ENCODE measurements around the gene MARCKS.

Gene MARCKS, protein sequence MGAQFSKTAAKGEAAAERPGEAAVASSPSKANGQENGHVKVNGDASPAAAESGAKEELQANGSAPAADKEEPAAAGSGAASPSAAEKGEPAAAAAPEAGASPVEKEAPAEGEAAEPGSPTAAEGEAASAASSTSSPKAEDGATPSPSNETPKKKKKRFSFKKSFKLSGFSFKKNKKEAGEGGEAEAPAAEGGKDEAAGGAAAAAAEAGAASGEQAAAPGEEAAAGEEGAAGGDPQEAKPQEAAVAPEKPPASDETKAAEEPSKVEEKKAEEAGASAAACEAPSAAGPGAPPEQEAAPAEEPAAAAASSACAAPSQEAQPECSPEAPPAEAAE

DNA sequence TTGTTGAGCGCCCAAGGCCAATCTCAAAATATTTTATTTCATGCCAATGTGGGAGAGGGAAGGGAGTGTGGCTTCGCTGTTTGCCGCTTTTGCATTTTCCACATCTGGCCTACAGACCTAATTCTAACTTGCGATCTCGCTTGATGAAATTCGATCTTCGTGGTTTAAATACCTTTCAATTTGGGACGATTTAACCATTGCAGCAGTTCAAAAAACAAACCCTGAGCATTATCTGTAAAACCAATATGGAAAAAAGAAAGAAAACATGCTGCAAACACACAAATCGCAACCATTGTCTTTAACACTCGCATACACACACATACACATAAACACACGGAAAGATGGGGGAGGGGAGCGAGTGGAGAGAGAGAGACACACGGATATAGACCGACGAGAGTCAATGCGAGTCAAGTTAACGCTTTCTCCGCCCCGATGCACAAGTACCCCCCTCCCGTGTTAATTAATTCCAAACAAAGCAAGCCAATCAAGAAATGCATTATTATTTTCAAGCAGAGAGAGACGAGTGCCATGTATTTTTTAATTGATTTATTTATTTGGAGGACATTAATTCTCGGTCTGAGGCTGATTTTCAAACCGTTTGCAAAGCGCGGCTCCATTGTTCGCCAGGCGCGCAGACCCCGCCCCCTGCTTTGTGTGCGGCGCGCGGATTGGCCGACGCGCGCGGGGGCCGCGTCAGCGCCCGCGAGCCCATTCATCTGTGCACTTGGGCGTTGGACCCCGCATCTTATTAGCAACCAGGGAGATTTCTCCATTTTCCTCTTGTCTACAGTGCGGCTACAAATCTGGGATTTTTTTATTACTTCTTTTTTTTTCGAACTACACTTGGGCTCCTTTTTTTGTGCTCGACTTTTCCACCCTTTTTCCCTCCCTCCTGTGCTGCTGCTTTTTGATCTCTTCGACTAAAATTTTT, at the start of gene MARCKS:
Gene MARCKS (plus strand): TSS at position 721 of the 931 bp plus-strand sequence. CDS start 401 bp downstream, outside the sequence.
- DNase-seq (ENCODE audit: low read depth, low spot score) = no peak

DNA sequence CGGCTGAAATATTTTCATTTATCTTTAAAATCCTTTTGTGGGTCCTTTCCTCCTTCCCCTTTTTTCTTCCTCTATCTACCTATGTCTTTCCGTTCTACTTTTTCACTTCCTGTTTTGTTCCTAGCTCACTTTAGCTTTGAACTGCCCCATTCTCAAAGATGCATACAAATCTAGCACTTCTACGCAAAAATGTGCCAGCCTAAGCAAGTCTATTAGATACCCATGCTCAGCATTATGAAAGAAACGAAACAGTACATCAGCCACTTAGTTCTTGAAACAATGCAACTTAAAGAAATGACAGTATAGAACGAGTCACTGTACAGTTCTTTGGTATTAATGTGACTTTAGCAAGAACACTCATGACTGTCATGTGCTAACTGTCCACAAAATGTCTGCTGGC, 47.3 kb upstream of the MARCKS start:
- no peak for DNase-seq (ENCODE audit: low read depth, low spot score)

DNA sequence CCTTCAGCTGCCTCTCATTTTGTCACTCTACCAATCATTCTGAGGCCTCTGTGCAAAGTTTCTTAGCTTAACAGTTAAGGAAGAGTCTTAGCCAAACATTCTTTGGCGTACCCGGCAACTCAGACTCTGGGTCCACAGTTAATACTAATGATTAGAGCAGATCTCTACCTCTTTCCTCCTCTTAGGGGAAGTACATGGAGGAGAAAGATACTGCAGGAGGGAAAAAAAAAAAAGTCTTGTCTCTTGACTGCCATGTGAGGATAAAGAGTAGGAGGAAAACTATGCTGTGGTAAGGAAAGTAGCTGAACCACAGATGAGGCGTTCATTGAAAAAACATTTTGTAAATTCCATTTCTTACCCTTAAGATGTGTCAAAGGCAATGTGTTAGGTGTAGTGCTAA, 44.0 kb upstream of the MARCKS start:
- DNase-seq (ENCODE audit: low read depth, low spot score) = no peak

DNA sequence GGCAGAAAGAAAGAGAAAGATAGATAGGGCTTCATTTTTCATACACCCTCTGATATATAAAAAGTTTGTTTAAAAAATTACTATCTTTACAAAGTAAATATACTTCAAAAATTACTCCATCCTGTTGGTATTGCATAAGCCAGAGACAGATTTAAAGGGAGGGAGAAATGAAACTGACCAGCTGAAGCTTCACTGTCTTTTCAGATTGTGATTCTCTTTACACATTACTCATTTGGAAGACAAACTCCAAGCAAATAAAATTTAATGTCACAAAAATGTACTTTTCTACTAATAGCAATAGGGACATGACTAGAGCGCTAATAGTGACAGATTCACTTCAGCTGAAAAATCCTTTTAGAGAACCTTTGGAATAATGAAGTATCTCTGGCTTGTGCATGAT, 38.6 kb upstream of the MARCKS start:
- no peak for DNase-seq (ENCODE audit: low read depth, low spot score)

DNA sequence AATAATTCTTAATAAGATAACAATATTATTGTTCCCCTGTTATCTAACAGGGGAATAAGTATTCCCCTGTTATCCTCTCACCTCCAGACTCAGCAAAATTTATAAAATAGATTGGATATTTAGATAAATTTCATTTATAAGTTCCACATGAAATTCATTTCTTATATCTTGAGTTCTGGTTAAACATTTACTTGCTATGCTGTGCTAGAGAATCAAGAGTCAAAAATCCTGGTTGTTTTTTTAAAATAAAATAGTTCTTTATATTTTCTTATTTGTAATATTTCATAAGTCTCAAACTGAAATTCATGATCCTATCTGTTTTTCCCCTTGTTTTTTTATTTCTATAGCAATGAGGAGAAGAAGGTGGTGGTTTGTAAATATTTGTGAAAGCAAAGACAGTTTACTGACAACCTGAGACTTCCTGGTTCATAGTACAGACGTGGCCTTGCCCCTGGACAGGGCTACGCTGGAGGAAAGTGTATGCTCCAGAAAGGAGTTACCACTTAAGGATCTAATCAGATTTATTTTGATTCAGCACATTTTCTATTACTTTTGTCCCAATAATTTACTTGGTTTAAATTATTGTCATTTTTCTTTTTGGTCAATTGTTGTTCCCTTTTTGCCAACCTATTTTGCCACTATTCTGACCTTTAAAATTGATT, 37.8 kb upstream of the MARCKS start:
- DNase-seq (ENCODE audit: low read depth, low spot score) = no peak

DNA sequence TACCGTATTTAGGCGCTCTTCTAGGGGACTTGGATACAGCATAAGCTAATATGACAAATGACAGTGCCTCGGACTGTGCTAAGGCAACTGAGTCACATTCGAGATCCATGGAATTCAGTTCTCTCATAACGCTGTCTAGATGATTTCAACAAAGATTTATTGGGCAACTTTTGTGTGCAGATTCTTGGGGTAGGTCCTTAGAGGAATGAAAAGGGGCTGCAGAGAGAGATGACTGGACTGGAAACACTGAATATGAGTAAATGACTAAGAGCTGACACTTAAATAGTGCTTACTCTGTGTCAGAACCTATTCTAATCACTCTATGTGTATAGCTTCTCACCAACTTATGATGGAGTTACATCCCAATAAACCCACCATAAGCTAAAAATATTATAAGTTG, 36.4 kb upstream of the MARCKS start:
- DNase-seq (ENCODE audit: low read depth, low spot score) = no peak

DNA sequence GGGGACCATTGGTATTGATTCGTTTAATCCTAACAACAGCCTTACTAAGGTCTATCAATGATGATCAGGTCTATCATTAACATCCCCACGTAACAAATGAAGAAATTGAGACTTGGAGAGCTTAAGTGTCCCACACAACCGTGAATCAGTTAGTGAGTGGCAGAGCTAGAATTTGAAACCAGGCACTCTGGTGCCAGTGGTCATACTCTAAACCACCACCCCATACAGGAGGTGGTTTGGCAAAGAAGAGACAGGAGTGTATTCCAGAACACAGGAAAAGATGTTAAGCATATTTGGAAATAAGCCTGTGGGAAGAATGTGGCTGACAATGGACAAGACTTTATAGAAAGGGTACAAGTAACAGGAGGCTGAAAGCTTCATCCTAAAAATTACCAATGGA, 35.7 kb upstream of the MARCKS start:
- DNase-seq (ENCODE audit: low read depth, low spot score) = no peak

DNA sequence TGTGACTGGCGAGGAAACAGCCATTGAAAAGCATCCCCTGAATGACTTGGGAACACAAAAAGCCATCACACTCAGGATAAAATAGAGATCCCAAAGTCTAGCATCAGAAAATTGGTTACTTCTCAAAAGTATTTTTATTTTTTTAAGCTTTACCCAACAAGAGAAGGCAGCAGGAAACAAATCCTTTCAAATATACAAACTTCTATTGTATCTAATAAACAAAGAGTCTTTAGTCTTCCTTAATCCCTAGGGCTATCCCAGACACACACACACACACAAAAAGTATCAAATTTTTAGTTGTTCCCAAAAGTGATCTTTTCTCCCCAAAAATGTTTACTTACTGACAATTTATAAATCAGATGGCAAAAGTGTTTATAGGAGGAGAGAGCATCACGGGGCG, 33.2 kb upstream of the MARCKS start:
- no peak for DNase-seq (ENCODE audit: low read depth, low spot score)

DNA sequence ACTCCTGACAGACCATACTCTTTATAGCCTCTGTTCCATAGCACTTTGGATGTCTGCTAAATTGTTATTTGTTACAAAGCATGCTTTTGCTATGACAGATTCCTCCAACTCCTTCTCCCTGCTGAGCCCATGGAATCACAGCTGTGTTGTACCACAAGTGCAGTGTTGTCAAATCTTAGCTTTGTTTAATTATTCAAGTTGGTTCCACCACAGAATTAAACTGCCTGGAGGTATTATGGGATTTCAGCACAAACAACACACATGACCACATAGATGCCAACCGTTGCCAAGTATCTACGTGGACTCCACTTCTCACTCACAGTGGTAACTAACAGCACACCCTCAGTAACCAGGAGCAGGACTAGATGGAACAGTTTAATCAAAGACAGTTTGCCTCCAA, 32.7 kb upstream of the MARCKS start:
- no peak for DNase-seq (ENCODE audit: low read depth, low spot score)

DNA sequence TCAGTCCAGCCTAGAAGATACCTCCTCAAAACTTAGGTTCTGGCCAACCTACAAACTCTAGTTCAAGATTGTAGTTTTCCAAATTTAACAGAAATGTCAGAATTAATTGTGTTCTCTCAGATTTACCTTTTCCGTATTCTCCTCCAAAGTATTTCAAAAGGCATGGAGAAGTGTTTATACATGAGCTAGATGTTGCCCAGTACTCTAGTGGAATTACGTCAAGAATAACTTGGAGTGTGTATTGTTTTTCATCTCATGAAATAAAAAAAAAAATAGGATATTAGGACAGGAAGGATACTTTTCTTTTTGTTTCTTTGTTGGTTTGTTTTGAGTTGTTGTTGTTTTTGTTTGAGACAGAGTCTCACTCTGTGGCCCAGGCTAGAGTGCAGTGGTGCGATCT, 32.3 kb upstream of the MARCKS start:
- no peak for DNase-seq (ENCODE audit: low read depth, low spot score)

DNA sequence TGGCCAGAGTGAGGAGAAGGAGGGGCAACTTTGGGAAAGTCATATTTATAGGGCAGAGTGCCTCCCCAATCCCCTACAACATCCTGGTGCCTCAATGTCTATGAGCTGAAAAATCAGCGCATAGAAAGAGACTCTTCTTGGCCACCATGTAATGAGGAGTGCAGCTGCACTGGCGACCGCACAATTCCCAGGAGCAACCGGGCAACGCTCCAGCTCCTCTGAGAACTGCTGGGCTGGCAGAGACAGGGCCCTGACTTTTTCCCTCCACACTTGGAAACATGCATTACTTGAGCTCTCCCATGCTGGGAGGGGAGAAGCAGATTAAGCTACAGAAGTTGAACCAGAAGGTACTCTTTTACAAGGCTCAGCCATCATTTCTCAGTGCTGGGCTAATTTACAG, 31.4 kb upstream of the MARCKS start:
- no peak for DNase-seq (ENCODE audit: low read depth, low spot score)

DNA sequence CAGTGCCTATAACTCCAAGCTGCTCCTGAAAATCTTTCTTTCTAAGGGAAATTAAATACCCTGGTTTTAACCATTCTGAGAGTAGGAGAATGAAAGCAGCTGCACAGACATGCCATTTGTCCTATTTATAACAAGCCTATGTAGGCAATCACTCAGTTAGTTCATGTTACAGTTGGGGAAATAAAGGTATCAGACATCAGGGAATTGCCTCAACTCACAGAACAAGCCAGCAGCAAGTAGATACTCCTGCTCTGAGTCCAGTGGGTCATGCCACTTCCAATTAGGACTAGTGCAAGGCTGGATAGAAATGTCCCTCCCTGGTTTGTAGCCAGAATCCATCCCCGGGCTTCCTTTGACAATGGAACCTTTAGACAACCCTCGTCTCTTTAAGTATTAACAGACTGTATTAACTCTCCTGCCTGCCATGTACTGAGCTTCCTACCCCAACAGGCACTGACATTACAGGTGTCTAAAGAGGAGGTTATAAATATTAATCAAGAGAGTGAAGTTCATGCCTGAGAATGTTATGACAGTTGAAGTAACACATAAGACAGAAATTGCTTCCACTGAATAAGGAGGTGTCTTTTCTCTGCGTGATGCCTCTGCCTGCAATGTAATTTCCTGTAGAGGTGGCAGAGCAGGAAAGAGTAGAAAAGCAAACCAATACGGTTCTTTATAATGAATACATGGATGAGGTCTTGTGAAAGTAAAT, 28.0 kb upstream of the MARCKS start:
- DNase-seq (ENCODE audit: low read depth, low spot score) = no peak

DNA sequence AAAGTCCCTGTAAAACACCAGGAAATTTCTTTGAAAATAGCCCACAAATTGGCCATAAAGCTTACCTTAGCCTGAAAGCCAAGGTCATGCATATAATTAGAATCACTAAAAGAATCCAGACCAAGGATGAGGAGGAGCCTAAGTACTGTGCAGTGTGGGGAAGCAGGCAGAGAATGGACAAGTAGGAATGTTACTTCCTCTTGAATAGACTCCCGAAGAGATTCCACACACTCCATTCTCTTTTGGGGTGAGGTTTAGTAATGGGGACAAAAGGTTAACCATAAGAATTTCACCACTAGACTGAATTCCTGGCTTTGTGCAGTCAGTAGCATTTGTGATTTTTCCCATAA, 27.5 kb upstream of the MARCKS start:
- no peak for DNase-seq (ENCODE audit: low read depth, low spot score)

DNA sequence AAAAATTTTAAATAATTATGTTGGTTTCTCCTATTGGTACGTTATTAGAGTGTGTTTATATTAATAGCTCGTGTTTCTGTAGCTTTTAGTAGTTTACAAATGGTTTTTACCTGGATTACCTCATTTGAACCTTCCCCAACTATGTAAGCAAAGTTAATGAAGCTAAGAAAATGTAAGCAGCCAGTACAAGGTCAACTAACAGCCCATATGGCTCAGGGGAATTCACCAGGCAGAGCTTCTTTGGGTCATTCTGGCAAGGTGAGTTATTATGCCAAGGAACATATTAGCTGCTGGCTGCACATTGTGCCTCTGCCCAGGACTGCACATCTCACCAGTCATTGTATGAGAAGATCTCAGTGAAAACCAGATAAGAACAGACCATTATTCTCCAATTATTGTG, 27.0 kb upstream of the MARCKS start:
- DNase-seq (ENCODE audit: low read depth, low spot score) = no peak

DNA sequence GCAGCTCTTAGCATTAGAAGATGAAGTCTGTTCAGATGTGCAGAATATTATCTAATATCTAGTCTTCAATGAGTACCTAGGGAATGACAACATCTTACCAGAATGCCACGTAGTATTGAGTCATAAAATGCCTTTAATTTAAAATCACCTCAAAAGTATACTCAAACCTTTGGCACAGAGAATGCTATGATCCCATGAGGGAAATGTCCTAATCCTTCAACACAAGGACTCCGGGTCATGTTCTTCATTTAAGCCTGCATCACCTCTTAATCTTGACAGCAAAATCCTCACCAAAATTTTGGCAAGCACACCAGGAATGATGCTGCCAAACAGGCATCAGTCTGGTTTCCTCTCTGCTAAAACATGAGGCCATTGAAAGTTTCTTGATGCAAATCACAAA, 23.6 kb upstream of the MARCKS start:
- no peak for DNase-seq (ENCODE audit: low read depth, low spot score)

DNA sequence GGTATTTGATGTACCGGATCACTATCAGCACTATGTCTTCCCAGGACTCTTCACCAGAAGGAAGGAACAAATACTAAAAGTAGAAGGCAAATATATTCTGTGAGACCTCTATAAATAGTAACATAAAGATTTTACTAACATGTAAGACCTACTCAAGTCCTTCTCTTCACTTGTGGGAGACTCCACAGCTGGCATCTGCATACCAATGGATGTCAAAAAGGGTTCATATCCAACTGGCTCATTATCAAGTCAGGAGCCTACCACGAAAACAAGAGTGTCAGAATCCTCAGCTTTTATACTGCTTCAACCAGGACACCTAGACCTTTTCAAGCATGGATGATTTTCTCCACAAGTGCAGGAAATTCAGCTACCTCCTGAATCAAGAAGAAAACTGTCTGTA, 20.0 kb upstream of the MARCKS start:
- no peak for DNase-seq (ENCODE audit: low read depth, low spot score)

DNA sequence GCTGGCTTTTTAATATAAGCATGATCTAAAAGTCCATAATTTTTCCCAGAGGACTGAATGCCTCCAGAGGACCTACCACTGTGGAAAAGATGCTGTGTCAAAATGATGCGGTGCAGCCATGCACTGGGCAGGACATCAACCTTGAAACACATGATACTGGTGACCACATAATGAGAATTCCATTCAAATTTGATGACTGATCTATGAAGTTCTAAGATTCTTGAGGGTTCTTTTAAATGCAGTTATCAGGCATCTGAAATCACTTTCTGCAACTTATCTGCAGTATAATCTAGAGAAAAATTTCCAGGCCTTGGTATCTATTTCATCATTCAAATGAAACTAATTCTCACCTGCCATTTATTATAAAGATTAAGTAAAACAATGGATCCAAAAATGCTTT, 15.0 kb upstream of the MARCKS start:
- DNase-seq (ENCODE audit: low read depth, low spot score) = no peak

DNA sequence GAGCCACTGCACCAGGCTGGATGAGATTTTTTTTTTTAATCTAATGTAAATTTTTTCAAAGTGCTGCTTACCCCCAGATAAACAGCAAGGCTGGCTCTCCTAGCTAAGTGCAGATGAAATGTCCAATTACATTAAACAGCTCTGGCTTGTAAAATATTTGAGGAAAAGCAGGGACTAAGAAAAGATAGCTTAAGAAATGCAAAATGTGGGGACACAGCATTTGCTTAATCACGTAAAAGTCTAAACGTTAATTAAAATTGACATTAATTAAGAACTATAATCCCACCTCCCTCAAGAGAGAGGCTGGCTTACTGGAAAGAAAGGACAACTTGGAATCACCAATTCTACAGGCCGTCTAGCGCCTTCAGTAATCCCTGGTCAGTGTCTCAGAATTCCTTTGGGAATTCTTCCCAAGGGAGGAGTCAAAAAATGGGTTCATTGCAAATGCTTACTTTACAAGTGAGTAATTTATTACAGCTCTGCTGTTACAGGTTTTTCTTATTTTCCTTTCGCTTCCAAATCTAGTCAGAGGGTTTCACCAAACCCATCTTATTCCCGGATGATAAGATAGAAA, 13.6 kb upstream of the MARCKS start:
- DNase-seq (ENCODE audit: low read depth, low spot score) = no peak

DNA sequence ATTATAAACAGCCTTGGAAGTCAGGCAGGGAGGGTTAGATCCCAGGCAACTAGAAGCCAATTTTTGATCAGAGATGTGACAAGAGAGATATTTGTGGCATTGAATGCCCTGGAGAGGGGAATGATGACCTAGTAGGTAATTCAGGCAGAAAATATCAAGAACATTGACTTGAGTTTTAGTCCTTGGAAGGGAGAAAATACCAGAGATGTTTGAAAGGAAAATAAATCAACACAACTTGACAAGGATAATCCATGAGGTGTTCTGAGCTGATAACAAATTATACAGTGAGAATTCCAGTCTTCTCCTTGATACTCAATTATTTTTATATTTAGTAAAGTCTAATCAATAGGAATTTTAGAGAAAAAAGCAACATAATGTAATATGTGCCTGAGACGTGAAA, 10.6 kb upstream of the MARCKS start:
- DNase-seq (ENCODE audit: low read depth, low spot score) = no peak

DNA sequence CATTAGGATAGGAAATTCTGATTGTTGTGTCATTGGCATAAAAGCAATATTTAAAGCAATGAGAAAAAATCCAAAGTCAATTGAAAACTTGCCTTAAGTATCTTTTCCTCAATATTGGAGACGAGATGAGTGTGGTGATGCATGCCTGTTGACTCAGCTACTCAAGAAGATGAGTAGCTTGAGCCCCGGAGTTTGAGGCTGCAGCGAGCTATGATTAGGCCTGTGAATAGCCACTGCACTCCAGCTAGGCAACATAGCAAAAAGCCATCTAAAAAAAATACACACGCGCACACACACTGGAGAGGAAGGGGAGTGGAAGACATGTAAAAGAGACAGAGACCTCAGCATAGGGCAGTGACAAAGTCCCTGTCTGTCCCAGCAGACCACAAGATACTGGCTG, 9.7 kb upstream of the MARCKS start:
- DNase-seq (ENCODE audit: low read depth, low spot score) = no peak

DNA sequence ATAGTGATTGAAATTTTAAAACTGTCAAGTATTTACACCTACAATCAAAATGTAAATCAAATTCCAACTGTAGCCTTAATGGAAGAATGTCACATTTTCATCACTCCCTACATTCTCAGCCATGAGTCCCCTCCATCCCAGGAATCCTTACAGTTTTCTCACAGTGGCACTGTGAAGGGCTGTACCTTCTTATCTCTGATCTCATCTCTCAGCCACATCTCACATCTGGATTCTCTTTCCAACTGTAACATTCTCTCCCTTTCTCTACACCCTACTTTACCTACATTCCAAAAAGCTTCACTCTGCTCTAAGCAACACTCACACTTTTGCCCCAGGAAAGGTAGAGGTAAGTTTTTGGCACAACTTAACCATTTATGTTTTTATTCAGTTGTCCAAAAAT, 8.9 kb upstream of the MARCKS start:
- no peak for DNase-seq (ENCODE audit: low read depth, low spot score)

DNA sequence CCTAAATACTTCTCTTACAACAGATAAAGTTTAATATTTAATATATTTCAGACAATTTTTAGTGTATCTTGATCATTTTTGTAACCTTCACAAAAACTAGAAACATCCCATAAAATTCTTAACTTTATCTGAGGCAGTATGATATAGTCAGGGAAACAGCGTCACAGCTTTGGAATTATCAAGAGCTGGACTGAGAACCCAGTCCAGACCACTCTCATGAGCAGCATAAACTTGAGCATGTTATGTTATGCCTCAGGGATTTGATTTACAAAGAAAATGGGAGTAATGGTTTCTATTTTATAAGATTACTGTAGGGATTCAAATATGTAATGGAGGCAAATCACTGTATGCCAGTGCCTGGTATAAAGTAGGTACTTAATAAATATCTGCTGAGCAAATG, 8.3 kb upstream of the MARCKS start:
- DNase-seq (ENCODE audit: low read depth, low spot score) = no peak

Data from activated CD4-positive, CD25-positive, alpha-beta regulatory T cell treated with anti-CD3 and anti-CD28 coated beads, Interleukin-2, amount 50 U/mL, for 16 hours (primary cell).